Islet precursor cell (in vitro differentiated cells): ENCODE data around the gene PAH.
A peak's percentile ranks its signal among the peaks of the same experiment; 100 is the strongest.
"Not testable (repeated sequence)": the region's sequence is repeated elsewhere in the genome, so short reads cannot be mapped to it uniquely, and the experiment has no call there.

Source experiments
- DNase-seq: peaks from one replicate; pipeline ENCODE4 v3.0.0-alpha.2; 2018

PAH gene

GRCh38 chr12:102888511-102888910, 28.5 kb downstream of the PAH start:
- DNase-seq, result no peak

GRCh38 chr12:102885043-102885932, 31.8 kb downstream of the PAH start:
- peak; percentile 59 for DNase-seq

GRCh38 chr12:102883204-102883799, 33.7 kb downstream of the PAH start:
- DNase-seq, result peak; percentile 89

DNA sequence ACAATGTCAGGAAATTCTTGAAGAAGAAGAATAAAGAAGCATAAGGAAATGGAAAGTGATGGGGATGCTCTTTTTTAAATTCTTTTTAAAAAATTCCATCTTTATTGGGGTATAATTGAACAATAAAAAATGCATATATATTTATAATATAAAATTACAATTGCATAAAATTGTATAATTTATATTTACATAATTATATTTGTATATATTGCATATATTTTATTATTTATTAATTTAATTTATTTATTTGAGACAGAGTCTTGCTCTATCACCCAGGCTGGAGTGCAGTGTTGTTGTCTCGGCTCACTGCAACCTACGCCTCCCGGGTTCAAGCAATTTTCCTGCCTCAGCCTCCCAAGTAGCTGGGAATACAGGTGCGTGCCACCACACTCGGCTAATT, 36.3 kb downstream of the PAH start:
- no peak for DNase-seq

GRCh38 chr12:102879144-102879763, 37.8 kb downstream of the PAH start:
- peak; percentile 93 for DNase-seq

GRCh38 chr12:102876883-102877282, 40.2 kb downstream of the PAH start:
- DNase-seq, result no peak

DNA sequence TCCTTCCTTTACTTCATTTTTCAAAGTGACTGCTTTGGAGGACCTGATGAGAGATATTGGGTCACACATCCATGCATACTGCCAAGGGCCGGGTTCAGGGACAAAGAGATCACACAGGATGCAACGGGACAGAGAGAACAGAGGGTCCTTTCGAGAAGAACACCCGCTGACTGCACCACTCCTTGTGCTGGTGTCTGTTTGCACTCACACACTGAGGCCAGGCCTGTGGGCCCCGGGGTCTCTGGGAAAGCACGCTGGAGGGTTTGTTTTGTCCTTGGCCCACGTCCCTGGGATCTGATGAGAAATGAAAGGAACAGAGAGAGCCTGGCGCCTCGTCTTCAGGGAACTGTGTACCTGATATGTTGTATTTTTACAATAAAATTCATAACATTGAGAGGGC, 42.2 kb downstream of the PAH start:
- no peak for DNase-seq

GRCh38 chr12:102873077-102873476, 44.0 kb downstream of the PAH start:
- peak; percentile 63 for DNase-seq

DNA sequence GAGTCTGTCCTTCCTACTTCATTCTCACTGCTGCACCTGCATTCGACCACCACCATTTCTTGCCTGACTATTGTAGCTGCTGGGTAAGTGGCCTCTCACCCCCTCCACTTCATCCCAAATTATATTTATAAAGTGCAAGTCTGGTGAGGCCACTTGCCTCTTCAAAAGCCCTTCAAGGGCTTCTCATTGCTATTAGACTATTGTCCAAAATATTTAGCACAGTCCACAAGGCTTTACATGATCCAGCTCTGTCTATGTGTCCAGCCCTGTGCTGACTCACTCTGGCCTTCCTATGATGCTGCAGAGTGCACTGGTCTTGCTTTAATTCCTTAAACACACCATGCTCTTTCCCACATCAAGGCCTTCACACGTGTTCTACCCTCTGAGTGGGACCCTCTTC, 46.0 kb downstream of the PAH start:
- no peak for DNase-seq

- DNase-seq, result no peak
These were observed 47.5 kb downstream of the PAH start for GRCh38 chr12:102869571-102869970.

DNA sequence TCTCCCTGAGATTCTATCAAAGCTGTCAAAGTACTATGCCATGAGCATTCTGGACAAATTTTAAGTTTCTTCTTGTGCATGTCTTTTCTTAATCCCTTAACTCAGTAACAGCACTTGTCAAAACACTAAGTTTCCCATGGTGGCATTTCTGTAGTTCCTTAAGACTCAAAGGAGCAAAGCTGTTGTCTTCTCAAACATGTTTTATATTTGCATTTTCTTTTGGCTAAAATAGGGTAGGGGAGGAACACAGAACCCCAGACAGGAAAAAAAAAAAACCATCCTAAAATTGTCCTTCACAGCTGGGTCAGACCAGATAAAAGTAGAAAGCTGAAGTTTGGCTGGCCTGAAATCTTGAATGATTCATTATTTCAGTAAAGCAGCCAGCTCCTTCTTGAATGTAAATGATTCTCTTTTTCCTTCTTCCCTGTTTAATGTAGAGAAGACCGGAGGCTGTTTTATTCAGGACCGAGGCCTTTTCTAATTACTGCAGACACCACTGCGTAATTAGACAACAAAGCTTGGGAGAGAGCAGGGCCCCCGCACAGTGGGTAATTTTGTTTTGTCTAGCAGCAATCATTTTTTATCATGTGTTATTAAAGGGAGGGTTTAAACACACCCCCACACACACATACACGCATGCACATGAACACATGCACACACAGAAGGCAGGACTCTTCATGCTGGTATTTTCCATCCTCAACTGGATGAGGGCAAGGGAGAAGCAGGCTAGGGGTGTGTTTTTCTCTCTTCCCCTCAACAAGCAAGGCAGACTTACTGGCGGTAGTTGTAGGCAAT, 51.0 kb downstream of the PAH start:
- DNase-seq, result no peak

GRCh38 chr12:102862486-102862885, 54.6 kb downstream of the PAH start:
- DNase-seq, result no peak

- no peak for DNase-seq
These were observed 65.8 kb downstream of the PAH start for GRCh38 chr12:102851246-102851645.

DNA sequence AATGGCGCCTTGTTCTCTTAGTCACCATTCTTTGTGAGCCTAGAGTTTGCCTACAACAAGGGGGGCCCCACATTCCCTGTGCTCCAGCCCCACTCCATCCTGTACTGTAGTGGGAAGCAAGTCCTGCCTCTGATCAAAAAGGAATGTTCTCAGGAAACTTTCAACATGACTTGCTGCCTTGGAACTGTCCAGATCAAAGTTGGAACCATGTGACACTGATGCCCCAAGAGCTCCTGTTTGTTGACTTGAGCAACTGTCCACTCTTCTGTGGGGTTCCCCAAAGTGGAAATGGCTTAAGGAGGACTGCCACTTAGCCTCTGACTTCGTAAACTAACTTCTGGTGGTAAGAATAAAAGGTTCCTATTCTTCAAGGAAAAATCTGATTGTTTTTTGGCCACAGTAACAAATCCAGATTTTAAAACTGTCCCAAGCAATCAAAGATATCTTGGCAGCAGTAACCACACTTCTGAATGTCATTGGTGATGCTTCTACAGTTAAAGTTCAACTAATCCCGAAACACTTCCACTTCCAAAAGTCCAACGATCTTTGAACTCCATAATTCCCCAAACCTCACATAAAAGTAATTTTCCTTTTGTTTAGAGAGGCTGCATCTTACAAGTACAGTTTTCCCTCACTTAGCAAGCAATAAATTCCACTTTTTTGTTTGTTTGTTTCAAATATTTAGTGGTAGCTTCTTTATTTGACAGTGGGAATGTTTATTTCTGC, 67.2 kb downstream of the PAH start:
- no peak for DNase-seq

GRCh38 chr12:102848832-102849231, 68.2 kb downstream of the PAH start:
- DNase-seq, result no peak

GRCh38 chr12:102847131-102847530, 69.9 kb downstream of the PAH start:
- no peak for DNase-seq

- peak; percentile 91 for DNase-seq
These were observed 83.2 kb downstream of the PAH start for GRCh38 chr12:102833687-102834441.

- DNase-seq, result not testable (repeated sequence)
These were observed 84.2 kb downstream of the PAH start for GRCh38 chr12:102832826-102833225.

DNA sequence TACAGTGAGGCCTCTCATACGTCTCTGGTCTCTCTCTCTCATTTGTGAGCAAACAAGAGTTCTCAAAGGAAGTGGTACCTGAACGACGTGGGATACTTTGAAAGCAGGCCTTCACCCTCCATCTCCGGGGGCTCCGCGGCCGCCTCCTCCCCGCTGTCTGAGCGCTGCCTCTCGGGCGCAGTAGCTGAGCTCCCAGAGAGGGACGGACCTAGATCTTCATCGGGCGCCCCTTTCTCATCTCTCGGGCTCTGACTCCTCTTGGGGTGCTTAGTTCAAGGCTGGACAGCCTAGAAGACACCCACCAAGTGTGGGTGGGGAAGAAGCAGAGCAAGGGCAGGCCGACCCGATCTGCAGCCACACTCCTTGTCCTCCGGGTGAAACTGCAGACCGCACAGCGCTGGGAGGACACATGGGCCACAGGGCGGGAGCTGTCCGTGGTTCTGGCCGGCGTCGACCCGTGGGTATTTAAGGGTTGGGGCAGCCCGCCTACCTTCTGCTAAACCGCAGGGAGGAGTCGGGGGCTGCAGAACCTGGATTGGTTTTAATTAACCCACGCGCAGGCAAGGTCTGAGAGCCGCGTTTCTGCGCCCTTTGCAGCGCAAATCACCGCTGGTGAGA, 92.7 kb downstream of the PAH start:
- DNase-seq, result peak; percentile 96

GRCh38 chr12:102821149-102821548, 95.9 kb downstream of the PAH start:
- no peak for DNase-seq

- no peak for DNase-seq
These were observed 100.1 kb downstream of the PAH start for GRCh38 chr12:102816816-102817434.
